ENCODE results near the gene PSG4.
"Not testable (repeated sequence)": the region's sequence is repeated elsewhere in the genome, so short reads cannot be mapped to it uniquely, and the experiment has no call there.

The PSG4 gene

DNA sequence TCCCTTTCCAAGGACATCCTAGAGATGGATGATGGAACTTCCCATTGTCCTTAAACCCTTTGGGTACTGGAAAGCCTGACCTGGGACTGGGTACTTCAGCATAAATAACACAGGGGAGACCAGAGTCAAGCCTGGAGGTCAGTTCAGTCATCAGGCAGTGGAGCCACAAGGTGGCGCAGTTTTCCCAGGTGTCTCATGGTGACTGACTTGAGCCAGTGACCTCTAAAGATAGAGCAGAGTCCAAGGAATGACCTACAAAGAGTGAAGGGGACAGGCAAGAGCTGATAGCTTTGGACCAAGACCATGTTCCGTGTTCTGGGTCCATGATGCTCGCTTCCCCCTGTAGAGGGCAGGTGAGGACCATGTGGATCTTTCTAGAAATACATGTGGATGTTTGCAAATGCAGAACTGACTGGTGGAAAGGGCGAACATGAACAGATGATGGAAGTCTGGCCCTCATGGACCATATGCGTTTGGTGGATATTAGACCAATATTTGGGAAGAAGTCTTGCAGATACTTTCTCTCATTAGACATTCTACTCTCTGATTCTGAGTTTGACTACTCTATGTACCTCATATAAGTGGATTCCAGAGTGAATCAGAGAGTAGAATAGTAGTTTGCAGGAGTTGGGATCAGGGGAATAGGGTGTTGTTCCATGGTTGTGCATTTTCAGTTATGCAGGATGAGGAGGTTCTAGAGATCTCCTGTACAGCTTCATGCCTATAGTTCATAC is 6.6 kb downstream of the PSG4 start:
- DNase-seq (ENCODE audit: low spot score): not testable (repeated sequence)

DNA sequence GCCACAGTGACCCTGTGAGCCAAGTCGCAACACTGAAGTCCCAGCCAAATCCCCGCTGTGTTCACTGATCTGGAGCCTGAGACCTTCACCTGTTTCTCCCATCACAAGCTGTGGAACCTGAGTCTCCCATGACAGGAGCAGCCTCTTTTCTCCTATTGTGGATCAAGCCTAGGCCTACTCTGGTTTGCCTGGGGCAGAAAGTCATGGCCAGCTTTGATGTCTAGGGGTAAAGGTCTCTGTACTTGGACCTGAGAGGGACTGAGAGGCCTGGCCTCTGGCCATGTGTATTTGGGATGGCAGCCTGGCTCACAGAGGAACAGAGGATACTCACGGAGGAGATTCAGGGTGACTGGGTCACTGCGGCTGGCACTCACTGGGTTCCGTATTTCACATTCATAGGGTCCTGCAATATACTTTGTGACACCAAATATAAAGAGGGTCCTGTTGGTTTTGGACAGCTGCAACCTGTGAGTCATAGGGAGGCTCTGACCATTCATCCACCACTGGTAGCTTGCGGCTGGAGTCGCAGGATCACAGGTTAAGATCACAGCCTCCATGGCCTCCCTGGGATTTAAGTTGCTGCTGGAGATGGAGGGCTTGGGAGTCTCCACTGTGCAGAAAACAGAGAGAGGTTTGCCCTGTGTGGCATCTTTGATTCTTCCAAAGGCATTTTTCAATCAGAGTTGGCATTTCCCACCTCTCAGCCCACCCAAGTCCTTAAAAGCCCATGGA is 7.6 kb downstream of the PSG4 start:
- not testable (repeated sequence) for DNase-seq (ENCODE audit: low spot score)

DNA sequence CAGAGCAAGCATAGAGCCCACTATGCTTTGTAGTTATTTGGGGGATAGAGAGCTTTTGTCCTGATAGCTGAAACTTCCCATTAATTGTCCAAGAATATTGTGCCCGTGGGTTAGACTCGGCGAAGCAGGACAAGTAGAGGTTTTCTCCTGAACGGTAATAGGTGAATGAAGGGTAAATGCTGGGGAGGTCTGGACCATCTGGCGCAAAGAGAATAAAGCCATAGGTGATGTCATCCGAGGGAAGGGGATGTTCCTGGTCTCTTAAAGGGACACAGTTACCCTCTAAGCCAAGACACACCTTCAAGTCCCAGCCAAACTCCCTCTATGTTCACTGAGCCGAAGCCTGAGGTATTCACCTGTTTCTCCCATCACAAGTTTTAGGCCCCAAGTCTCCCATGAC is 11.0 kb downstream of the PSG4 start:
- not testable (repeated sequence) for DNase-seq (ENCODE audit: low spot score)

DNA sequence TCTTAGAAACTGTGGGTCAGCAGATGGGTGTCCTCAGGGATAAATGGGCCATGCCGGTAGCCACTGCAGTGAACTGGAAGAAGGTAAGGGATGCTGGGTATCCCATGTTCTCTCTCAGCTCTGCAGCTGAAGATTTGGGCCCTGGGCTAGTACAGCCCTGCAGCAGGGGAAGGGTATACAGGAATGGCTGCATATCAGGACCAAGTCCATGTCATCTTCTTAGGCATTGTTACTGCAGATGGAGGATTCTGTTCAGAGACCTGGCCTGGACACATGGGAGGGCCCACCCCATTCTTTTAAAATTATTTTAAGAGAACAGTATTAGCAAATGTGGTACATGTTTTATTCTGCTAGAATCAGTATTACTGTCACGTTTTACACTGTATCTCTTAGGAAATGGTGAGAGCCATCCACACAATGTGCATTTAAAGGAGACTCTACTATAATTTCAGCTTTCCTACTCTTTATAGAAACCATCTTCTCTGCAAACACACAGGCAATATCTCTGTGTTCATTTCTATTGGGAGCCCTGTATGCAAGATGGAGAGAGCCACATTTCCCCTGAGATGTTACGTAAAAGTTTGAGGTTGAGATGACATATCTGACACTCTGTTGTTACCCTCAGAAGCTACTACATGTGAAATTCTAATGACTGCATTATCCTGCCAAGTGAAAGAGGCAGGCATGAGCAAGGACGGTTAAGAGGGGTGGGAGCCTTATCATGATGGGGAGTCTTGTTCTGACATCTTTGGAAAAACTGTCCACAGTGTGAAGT is 12.9 kb downstream of the PSG4 start:
- DNase-seq (ENCODE audit: low spot score): not testable (repeated sequence)

DNA sequence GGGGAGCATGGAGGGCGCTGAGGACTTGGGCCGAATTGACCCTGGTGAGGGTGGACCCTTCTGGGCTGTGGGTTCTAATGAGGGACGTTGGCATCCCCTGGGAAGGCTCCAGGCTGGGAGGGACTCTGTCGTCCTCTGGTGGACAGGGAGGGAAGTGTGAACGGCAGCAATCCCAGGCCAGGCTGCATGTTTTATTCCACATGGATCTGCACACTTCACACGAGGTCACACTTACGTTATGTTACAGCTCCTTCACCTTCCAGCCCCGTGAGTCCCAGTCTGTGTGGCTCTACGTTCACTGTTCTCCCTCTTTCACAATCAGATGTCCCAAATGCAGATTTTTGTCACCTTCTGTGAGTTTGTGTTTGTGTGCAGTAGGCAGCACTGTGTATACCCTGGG is 17.3 kb downstream of the PSG4 start:
- DNase-seq (ENCODE audit: low spot score): not testable (repeated sequence)

DNA sequence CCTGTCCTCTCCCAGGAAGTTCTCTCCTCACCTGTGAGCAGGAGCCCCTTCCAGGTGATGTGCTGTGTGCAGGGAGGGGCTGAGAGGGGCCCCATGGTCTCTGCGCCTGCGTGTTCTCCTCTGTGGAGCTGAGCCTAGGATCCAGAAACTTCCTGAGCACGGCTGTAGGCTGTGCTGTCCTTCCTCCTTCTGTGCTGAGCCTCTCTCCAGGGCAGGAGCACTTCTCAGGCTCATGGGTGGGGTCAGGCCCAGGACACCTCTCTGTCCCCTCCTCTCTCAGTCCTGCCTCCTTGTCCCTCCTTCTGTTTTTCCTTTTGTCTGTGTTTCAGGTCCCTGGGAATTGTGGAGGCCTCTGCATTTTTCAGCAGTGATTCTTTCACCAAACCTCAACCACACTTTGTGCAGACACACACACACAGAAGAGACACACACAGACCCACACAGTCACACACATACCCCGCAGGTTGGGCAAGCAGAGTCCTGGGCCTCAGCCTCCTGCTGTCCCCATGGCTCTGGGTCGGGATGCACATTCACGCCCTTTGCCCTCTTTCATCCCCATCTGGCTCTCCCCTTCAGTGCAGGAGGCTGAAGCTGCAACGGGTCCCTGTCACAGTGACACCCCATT is 19.0 kb downstream of the PSG4 start, which contains the start of gene PSG5:
Gene PSG5 (minus strand): TSS at position 226 of the 625 bp plus-strand sequence. CDS start 131 bp downstream, at position 95.
- not testable (repeated sequence) for DNase-seq (ENCODE audit: low spot score)

DNA sequence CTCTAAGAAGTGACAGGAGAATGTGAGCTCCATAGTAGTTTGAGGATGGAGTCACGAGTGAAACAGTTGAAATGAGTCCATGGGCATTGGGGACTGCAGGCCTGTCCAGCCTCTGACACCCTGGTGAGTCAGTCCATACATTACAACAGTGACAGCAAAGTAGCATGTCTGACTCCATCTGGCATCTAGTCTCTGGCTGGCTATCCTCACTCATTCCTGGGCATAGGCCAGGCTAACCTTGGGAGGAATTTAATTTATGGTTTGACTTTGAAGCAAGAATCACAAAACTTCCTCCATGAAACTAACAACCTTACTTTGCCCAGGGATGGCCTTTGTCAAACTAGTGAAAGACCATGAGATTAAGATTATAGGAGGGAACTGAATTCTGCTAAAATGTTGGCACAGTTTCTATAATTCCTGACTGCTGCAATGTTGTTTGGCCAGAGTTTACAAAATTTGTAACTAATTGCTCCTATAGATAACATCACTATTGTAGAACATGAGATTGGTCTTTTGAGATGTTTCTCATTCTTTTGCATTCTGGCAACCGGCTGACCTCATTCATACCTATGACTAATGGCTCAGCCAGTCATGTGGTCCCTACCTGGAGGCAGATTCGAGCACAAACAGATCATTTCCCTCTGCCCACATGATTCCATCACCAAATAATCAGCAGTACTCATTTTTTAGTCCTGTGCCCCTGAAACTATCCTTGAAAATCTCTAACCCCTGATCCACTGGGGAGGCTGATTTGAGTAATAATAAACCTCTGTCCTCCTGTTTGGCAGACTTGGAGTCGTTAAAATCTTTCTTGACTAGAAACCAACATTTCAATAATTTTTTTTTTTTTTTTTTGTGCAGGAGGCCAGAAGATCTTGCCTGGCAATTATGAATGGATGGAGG is 23.3 kb downstream of the PSG4 start:
- not testable (repeated sequence) for DNase-seq (ENCODE audit: low spot score)

DNA sequence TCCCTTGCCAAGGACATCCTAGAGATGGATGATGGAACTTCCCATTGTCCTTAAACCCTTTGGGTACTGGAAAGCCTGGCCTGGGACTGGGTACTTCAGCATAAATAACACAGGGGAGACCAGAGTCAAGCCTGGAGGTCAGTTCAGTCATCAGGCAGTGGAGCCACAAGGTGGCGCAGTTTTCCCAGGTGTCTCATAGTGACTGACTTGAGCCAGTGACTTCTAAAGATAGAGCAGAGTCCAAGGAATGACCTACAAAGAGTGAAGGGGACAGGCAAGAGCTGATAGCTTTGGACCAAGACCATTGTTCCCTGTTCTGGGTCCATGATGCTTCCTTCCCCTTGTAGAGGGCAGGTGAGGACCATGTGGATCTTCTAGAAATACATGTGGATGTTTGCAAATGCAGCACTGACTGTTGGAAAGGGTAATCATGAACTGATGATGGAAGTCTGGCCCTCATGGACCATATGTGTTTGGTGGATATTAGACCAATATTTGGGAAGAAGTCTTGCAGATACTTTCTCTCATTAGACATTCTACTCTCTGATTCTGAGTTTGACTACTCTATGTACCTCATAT is 25.8 kb downstream of the PSG4 start:
- DNase-seq (ENCODE audit: low spot score): not testable (repeated sequence)

DNA sequence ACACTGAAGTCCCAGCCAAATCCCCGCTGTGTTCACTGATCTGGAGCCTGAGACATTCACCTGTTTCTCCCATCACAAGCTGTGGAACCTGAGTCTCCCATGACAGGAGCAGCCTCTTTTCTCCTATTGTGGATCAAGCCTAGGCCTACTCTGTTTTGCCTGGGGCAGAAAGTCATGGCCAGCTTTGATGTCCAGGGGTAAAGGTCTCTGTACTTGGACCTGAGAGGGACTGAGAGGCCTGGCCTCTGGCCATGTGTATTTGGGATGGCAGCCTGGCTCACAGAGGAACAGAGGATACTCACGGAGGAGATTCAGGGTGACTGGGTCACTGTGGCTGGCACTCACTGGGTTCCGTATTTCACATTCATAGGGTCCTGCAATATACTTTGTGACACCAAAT is 26.9 kb downstream of the PSG4 start:
- DNase-seq (ENCODE audit: low spot score): not testable (repeated sequence)

DNA sequence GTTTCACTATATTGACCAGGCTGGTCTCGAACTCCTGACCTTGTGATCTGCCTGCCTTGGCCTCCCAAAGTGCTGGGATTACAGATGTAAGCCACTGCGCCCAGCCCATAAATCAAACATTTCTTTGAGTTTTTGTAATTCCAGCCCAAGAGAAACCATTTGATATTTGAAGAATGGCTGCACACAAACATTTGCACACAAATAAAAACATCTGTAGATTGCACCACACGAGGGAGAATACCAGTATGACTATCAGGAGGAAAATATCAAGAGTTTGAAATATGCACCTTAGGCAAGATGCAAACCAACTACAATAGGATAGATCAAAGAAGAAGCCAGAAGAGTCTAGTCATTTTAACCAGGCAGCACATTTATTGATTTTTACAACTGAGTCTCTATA is 39.5 kb downstream of the PSG4 start:
- DNase-seq (ENCODE audit: low spot score): not testable (repeated sequence)

DNA sequence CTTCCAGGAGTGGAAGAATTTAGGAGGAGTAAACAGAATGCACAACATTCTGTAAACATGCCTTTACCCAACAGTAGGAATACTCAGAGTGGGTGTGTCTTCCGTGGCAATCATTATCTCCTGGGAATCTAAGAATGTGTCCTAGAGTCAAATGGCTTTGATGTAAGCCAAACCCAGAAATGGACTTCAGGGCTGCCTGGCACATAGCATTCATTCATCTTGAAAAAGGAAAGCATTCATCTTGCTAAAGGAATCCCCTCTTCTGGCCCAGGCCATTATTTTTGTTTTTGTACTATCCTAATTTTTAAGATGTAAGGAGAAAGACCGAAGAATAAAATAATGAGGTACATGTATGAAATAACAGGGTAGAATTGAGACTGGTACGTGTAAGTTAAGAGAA is 42.3 kb downstream of the PSG4 start:
- not testable (repeated sequence) for DNase-seq (ENCODE audit: low spot score)

DNA sequence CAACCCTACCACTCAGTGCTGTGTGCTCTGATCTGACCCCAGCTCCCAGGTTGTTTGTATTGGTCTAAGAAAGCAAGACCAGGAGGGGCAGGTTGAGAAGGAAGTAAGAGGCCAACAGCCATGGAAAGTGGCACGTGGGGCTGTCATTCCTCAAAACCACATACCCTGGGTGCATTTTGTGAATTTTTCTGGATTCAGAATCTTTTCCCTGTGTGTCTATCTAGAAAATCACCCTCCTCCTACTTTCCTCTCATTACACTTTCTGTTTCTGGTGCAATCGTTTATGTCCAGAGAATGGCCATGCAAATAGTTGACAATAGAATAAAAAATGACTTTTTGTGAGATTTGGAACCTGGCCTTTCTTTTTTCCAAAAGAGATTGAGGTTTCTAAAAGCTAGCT is 43.2 kb downstream of the PSG4 start:
- not testable (repeated sequence) for DNase-seq (ENCODE audit: low spot score)

DNA sequence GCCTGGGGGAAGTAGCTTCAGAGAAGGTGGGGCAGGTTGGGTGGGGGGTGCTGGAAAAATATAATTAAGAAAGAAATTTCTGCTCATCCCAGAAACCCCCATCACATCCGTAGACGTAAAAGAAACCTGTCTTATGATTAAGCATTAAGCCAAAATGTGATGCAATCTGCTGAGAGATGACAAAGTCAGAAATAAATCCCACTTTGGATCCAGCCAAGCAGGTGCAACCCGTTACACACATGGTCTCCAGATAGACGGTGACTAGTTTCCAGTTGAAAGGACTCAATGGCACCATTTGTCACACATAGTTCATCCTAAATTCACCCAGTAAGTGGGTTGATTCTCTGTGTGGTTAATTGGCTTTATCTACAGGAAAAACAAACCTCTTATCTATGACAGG is 53.2 kb downstream of the PSG4 start:
- DNase-seq (ENCODE audit: low spot score): no peak

DNA sequence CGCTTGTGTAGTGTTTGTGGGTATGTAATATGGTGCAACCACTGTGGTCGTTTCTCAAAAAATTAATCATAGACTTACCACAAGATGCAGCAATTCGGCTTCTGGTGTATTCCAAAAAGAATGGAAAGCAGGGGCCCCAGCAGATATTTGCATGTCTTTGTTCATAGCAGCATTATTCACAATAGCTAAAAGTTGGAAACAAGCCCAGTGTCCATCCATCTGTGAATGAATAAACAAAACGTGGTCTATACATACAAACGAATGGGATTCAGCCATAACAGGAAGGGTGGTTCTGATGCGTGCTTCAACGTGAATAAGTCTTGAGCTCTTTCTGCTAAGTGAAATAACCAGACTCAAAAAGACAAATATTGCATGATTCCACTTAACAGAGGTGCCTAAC is 55.6 kb downstream of the PSG4 start:
- not testable (repeated sequence) for DNase-seq (ENCODE audit: low spot score)

DNA sequence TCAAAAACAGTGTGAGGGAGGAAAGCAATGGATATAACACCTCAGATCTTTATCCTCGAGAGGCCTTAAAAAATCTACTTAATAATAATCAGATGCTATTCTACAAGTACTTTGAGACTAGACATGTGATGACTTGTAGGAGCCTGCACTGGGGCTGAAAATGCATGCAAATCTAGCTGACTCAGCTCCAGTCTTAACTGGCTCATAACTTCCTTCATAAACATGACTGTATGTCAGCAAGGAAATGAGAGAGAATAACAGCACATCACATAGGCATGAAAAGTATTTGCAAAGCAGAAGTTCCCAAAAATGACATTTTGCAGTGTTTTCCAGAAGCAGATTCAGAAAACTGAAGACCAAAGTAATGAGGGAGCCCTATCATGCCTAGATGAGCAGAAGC is 57.2 kb downstream of the PSG4 start:
- DNase-seq (ENCODE audit: low spot score): no peak

All from HuH-7 (cell line).